HS-5 (cell line): ENCODE data around the gene SPAG9.
A peak's percentile ranks its signal among the peaks of the same experiment; 100 is the strongest.
"Not testable (repeated sequence)": the region's sequence is repeated elsewhere in the genome, so short reads cannot be mapped to it uniquely, and the experiment has no call there.

Source experiments
- DNase-seq: peaks from one replicate; pipeline ENCODE4 v3.0.0-alpha.2; 2012; ENCODE audit warnings: low read depth

The SPAG9 gene

GRCh38 chr17:51085150-51085805, 35.4 kb downstream of the SPAG9 start:
- peak; percentile 47 for DNase-seq

DNA sequence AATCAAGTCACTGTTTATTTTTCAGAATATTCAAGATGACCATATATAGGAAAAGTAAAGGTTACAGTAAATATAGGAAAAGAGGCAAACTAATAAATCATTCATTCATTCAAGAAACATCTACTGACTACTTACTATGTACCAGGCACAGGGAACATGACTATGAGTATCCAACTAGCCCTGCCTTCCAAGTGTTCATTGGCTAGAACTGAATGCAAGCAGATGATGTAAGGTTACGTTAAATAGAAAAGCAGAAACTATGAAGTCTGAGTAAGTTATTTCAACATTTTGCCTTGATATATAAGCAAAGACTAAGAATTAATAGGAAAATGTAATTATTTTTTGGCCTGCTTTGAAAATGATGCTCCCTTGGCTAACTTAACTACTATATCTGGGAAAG, 36.7 kb downstream of the SPAG9 start:
- DNase-seq = no peak

DNA sequence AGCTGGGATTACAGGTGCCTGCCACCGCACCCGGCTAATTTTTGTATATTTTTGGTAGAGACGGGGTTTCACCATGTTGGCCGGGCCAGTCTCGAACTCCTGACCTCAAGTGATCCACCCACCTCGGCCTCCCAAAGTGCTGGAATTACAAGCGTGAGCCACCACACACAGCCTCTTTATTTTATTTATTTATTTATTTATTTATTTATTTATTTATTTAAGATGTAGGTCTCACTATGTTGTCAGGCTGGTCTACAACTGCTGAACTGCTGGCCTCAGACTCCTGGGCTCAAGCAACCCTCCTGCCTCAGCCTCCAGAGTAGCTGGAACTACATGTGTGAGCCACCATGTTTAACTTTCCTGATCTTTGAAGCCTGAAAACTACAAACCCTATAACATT, 37.3 kb downstream of the SPAG9 start:
- not testable (repeated sequence) for DNase-seq

- DNase-seq = peak; percentile 25
Observed at GRCh38 chr17:51079049-51079448, 41.6 kb downstream of the SPAG9 start.

- no peak for DNase-seq
Observed at GRCh38 chr17:51078009-51078592, 42.6 kb downstream of the SPAG9 start.

DNA sequence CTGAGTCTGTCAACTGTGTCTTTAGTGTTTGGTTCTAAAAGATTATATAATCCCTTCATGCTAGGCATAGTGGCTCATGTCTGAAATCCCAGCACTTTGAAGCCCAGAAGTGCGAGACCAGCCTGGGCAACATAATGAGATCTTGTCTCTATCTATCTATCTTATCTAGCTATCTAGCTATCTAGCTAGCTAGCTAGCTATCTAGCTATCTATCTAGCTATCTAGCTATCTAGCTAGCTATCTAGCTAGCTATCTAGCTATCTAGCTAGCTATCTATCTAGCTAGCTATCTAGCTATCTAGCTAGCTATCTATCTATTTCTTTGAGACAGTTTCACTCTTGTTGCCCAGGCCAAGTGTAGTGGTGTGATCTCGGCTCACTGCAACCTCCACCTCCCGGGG, 43.8 kb downstream of the SPAG9 start:
- no peak for DNase-seq

GRCh38 chr17:51071556-51071955, 49.1 kb downstream of the SPAG9 start:
- DNase-seq = no peak

DNA sequence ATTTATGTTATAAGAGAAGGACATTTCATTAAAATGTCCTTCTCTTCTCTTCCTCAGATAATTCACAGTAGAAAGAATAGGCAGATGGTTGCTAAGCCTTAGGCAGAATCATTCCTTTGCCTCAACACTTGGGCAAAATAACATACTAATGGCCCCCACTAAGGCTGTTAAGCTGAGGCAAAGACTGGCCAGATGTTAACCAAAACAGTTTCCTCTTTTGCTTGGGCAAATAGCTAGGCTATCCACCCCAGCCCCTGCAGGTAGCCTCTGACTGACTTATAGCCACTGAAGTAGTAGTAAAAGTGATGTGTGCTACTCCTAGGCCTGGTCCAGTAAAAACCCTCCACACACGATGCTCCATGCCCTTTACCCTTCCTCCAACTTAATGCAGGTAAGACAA, 55.2 kb downstream of the SPAG9 start:
- no peak for DNase-seq

DNA sequence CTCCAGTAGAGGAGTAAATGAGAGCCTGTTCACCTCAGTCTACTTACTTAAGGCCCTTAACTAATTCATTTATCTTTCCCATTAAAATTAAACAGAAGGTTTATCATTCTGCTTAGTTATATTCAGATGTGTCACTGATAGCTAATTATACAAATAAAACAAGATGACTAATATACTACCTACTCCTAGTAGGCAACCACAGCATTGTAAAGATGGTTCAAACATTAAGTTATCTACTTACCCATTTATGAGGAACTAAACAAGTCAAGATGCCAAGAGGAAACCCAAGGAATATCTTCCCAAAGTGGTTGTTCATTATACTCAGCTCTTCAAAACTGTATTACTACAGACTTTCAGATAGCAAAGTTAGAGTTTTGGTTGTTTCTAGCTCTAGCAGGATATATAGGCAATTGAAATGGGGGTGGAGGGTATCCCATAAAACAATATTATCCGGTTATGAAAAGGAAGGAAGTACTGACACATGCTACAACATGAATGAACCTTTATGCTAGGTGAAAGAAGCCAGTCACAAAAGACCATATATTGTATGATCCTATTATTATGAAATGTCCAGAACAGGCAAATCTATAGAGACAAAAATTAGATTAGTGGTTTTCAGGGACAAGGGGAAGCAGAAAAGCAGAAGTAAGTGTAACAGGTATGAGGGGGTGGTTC, 56.5 kb downstream of the SPAG9 start:
- no peak for DNase-seq

GRCh38 chr17:51060396-51060795, 60.3 kb downstream of the SPAG9 start:
- DNase-seq = no peak

- no peak for DNase-seq
Observed at GRCh38 chr17:51059781-51060180, 60.9 kb downstream of the SPAG9 start.

DNA sequence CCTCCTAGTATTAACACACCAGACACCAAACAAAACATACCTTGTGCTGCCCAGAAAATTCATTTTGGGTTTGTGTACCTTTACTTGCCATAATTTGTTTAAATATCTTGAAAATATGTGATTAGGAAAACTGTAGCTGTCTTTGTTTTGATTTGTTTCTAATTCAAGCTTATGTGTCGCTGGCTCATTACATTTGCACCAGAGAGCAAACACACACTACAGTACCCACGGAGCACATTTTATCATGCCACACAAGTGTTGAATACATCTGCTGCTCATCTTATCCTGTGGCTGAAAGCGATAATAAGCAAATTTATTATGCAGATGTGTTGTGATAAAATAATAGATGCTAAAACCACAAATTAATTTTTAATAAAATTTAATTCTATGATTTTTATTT, 63.1 kb downstream of the SPAG9 start:
- DNase-seq = no peak

DNA sequence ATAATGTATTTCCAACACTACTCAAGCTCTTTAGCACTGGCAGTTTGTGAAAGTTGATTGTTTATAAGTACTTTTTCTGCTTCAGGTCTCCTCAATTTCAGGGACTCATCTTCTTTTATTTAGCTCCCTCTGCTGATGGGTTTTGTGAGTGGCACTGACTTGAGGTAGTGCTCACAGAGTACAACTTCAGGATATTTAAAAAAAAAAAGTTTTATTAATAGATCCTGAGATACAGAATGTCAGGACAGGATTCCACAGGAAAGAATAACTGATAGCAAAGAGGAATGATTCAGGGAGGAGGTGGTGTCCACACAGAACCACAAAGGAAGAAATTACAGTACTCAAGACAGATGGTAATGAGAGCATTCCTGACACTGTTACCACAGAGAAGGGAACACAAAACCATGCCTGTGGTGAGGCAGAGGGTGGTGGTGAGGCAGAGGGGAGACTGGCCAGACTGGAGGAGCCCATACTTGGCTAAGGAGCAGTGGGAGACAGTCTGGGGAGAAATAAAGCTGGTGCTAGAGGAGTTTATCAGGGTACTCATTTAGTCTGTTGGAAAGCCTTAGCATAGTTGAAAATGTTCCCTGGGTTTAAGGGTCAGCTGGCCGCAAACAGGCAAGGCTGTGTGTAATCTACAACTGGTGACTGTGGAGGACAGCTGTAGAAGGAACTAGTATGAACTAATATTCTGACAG, 63.7 kb downstream of the SPAG9 start:
- DNase-seq = peak; percentile 68

- DNase-seq = no peak
Observed at GRCh38 chr17:51054748-51055147, 65.9 kb downstream of the SPAG9 start.

- no peak for DNase-seq
Observed at GRCh38 chr17:51052235-51052634, 68.4 kb downstream of the SPAG9 start.

- DNase-seq = no peak
Observed at GRCh38 chr17:51050291-51051033, 70.2 kb downstream of the SPAG9 start.

DNA sequence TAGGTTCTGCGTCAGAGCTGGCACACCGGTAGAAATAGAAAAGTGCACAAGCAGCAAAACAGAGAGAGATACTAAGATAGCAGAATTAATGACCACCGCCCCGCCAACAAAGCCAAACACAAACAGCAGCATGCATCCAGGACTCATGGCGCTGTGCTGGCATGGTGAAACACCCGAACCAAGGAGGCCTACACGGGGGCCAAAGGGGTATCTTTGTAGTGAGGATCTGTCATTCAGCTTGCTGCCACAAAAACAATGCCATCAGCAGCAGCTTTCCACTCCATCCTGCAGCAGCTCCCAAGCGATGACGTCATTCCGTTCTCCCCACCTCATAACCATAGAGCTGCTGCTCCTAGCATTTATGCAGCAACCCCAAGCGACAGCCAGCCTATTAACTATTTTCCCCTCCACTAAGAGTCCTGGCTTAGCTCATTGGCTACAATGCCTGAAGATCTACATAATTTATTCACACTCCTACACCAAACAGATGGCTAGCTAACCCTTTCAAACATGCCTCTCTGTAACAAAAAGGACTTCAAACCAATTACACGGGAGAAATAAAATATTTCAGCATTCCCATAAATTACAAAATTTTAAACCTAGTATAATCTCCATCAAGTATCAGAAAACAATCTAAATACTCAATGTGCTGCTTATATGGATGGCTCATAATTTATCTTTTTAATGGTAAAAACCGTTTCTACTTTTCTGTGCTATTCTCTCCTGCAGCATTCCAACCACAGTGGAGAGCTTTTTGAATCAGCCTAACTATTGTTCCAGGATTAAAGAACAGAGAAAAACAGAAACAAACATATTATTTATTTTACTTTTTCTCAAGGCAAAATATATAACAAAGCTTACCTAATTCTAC, 73.9 kb downstream of the SPAG9 start:
- no peak for DNase-seq

GRCh38 chr17:51046046-51046445, 74.6 kb downstream of the SPAG9 start:
- no peak for DNase-seq

DNA sequence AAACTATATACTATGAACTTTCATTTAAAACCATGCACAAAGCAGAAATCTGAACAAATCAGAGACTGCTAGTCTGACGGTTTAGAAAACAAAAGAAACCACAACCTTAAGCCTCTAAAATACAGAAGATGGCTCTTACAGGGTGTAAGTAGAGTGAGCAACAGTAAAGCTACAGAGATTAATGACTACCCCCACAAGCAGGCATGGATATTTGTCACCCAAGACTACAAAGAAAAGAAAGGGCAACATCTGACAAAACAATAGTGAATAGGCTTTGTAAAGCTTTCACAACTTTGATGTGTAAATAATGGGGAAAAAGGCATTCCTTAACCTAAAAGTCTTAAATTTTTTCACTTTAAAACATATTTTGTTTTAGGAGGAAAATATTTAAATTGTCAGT, 75.0 kb downstream of the SPAG9 start:
- DNase-seq = no peak

GRCh38 chr17:51044976-51045375, 75.7 kb downstream of the SPAG9 start:
- no peak for DNase-seq

DNA sequence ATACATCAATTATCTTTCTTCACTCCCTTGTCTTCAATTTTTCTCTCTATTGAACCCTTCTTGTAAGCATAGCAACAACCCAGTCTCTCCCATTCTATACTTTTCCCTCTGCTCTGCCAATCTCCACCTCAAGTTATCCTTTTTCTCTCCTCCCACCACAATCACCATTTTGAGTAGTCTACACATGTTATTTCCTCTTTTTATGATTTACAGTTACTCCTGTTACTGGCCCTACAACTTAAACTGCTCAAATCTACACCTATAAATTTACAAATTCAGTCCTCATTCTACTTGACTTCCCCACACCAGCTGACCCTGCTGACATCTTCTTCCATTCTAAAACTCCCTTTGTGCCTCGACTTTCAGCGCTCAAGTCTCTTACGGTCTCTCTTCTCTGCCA, 84.6 kb downstream of the SPAG9 start:
- no peak for DNase-seq
